ENCODE results near the gene PALMD. TPM values are rescaled to one million over a fixed set of nuclear protein-coding genes. Genes with fewer than 3 reads are reported as not detected.

PALMD gene, protein sequence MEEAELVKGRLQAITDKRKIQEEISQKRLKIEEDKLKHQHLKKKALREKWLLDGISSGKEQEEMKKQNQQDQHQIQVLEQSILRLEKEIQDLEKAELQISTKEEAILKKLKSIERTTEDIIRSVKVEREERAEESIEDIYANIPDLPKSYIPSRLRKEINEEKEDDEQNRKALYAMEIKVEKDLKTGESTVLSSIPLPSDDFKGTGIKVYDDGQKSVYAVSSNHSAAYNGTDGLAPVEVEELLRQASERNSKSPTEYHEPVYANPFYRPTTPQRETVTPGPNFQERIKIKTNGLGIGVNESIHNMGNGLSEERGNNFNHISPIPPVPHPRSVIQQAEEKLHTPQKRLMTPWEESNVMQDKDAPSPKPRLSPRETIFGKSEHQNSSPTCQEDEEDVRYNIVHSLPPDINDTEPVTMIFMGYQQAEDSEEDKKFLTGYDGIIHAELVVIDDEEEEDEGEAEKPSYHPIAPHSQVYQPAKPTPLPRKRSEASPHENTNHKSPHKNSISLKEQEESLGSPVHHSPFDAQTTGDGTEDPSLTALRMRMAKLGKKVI
- total RNA-seq (not detected in 2 replicates), polyA plus RNA-seq (not detected in 2 replicates), polyA minus RNA-seq (not detected in 2 replicates)
- 2.7 TPM for total RNA-seq (2013)

- Histone ChIP-seq H3K36me3 (replicated peaks in 1 of 2; ENCODE audit: control extremely low read depth in 1 of 2, control insufficient read depth in 1 of 2, extremely low read depth in 1 of 2, insufficient read depth in 2 of 2, low read length in 1 of 2) (no peaks in the 10 kb centered on the region), H2AFZ (ENCODE audit: insufficient read depth, low read depth, low read length, poor library complexity, severe bottlenecking) (no peak within 1 kb of the TSS), H3K27ac (ENCODE audit: low read length in 2 of 2) (no peak within 1 kb of the TSS), H3K9me3 (ENCODE audit: control extremely low read depth in 1 of 3, control insufficient read depth in 2 of 3, insufficient read depth in 1 of 3, low read length in 2 of 3) (no peaks in the 10 kb centered on the region), H3K79me2 (ENCODE audit: control insufficient read depth, insufficient read depth, low read length) (no peaks in the 10 kb centered on the region), H3K4me2 (replicated peaks; ENCODE audit: low read depth, low read length, poor library complexity, severe bottlenecking) (no peak within 1 kb of the TSS), H3K27me3 (replicated peaks in 1 of 4; ENCODE audit: control extremely low read depth in 1 of 4, control insufficient read depth in 3 of 4, insufficient read depth in 4 of 4, low read length in 3 of 4) (peaks cover 0 to 5% (median 4%) of the 10 kb centered on the region in 4 experiments), H3K4me3 (ENCODE audit: control extremely low read depth in 1 of 5, extremely low read depth in 1 of 5, insufficient read depth in 1 of 5, low read depth in 2 of 5, low read length in 4 of 5) (no peak within 1 kb of the TSS), H4K20me1 (ENCODE audit: control insufficient read depth, insufficient read depth, low read length, poor library complexity, severe bottlenecking) (no peaks in the 10 kb centered on the region), H3K9ac (ENCODE audit: low read length) (no peak within 1 kb of the TSS), H3K4me1 (ENCODE audit: control insufficient read depth in 2 of 2, insufficient read depth in 2 of 2, low read length in 2 of 2) (no peaks in the 10 kb centered on the region)
- CTCF ChIA-PET = no interaction called here
- no peaks in the 10 kb centered on the region for H3K4me1 Mint-ChIP-seq
- H3K27me3 Mint-ChIP-seq = peaks cover 24% of the 10 kb centered on the region
- POLR2A ChIA-PET = no interaction called here
- no peak for TF ChIP-seq EZH2 (IDR thresholded peaks at IDR 0.05; ENCODE audit: borderline replicate concordance, insufficient read depth, low read depth, low read length, poor library complexity, severe bottlenecking)
- TF ChIP-seq, protein P1, sequence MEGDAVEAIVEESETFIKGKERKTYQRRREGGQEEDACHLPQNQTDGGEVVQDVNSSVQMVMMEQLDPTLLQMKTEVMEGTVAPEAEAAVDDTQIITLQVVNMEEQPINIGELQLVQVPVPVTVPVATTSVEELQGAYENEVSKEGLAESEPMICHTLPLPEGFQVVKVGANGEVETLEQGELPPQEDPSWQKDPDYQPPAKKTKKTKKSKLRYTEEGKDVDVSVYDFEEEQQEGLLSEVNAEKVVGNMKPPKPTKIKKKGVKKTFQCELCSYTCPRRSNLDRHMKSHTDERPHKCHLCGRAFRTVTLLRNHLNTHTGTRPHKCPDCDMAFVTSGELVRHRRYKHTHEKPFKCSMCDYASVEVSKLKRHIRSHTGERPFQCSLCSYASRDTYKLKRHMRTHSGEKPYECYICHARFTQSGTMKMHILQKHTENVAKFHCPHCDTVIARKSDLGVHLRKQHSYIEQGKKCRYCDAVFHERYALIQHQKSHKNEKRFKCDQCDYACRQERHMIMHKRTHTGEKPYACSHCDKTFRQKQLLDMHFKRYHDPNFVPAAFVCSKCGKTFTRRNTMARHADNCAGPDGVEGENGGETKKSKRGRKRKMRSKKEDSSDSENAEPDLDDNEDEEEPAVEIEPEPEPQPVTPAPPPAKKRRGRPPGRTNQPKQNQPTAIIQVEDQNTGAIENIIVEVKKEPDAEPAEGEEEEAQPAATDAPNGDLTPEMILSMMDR (IDR thresholded peaks at IDR 0.05) = no peak
- intact Hi-C loops (cut with micrococcal nuclease) = no loop called here
- 44% methylated on average over 12 of the region's 17 CpGs for WGBS (ENCODE audit: insufficient coverage)
- H3K27ac Mint-ChIP-seq = no peak within 1 kb of the TSS
- no peaks in the 10 kb centered on the region for H3K9me3 Mint-ChIP-seq (ENCODE audit: insufficient read depth)
- ATAC-seq (ENCODE audit: low read depth) (no peak), DNase-seq (no peak)
- no peak within 1 kb of the TSS for H3K4me3 Mint-ChIP-seq
These were observed at the start of gene PALMD for GRCh38 chr1:99645699-99646531. TSS of gene PALMD (plus strand) at chr1:99646113. CDS start at chr1:99646318, 205 bp downstream.
